Skeletal muscle tissue (tissue), 4 donors: ENCODE measurements around the gene ITSN1. TPM values are rescaled to one million over a fixed set of nuclear protein-coding genes. Genes with fewer than 3 reads are reported as not detected.

ENCODE experiments used
- H3K27ac ChIP-seq: one replicate; pipeline ENCODE4 v1.7.0; 2013; ENCODE audit warnings: mild to moderate bottlenecking, low read depth, low read length, inconsistent platforms
- H3K27me3 ChIP-seq, 3 donors: one replicate each; pipeline ENCODE4 v1.7.0; 2013; ENCODE audit warnings: low read length in 3 of 3; ENCODE audit not compliant: control insufficient read depth in 3 of 3, insufficient read depth in 3 of 3
- H3K36me3 ChIP-seq, 3 donors: one replicate each; pipeline ENCODE4 v1.7.0; 2013; ENCODE audit warnings: low read length in 3 of 3; ENCODE audit not compliant: control insufficient read depth in 3 of 3, insufficient read depth in 3 of 3
- H3K4me1 ChIP-seq, 3 donors: one replicate each; pipeline ENCODE4 v1.7.0; 2013; ENCODE audit warnings: low read length in 3 of 3, mild to moderate bottlenecking in 3 of 3; ENCODE audit not compliant: control insufficient read depth in 3 of 3, insufficient read depth in 3 of 3
- H3K4me3 ChIP-seq, 3 donors: one replicate each; pipeline ENCODE4 v1.7.0; 2013; ENCODE audit warnings: low read length in 3 of 3
- H3K9ac ChIP-seq, 3 donors: one replicate each; pipeline ENCODE4 v1.7.0; 2013; ENCODE audit warnings: low read length in 3 of 3, mild to moderate bottlenecking in 3 of 3, moderate library complexity in 2 of 3, low read depth in 1 of 3
- H3K9me3 ChIP-seq, 3 donors: one replicate each; pipeline ENCODE4 v1.7.0; 2013; ENCODE audit warnings: low read length in 3 of 3; ENCODE audit not compliant: control insufficient read depth in 3 of 3
- total RNA-seq: library from RNA; depleted of rRNA; stranded (reverse); fragments of >200 nt; gene quantifications from one replicate; pipeline ENCODE4 v1.2.3, GENCODE V29; 2014
- donor health status: Osteomylitis.

Gene ITSN1
- total RNA-seq, 1 donor from 2014 or later = 21.4 TPM

GRCh38 chr21:33650929-33651509 is 8.7 kb downstream of the ITSN1 start:
- no peak overlapping the region for H3K9ac ChIP-seq
- H3K4me1 ChIP-seq = peaks cover 8 to 25% (median 12%) of the 10 kb centered on the region in 3 donors
- H3K4me3 ChIP-seq = no peak overlapping the region
- no peak overlapping the region for H3K27ac ChIP-seq
- no peaks in the 10 kb centered on the region for H3K9me3 ChIP-seq
- H3K36me3 ChIP-seq = no peaks in the 10 kb centered on the region
- no peaks in the 10 kb centered on the region for H3K27me3 ChIP-seq

DNA sequence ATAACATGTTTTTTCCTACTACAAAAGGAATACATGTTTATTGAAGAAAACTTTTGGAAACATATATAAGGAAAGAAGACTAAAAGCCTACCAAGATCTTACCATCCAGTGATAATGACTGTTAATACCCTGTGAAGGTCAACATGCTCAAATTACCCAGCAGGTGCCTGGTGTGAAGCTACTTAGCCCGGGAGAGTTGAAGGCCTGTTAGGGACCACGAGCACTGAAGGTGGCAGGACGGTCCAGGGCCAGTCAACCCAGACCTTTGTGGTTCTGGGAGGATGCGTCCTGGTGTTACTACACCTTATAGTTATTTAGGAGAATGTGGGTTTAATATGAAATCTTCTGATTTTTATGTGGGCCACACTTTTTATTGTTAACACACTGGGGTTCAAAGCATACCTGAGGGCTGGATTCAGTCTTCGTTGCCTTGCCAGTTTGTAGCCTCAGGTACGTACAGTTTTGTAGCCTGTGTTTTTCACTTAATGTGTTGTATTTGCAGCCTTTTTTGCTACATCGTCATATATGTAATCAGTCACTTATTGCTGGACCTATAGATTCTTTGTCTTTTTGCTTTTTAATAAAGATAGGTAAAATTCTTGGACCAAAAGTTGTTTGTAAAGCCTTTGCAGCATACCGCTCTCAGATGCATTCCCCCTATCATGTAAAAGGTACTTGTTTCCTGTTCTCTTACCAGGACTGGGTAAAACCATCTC is 9.8 kb downstream of the ITSN1 start:
- H3K4me1 ChIP-seq = peaks cover 8 to 28% (median 12%) of the 10 kb centered on the region in 3 donors
- no peak overlapping the region for H3K27ac ChIP-seq
- no peak overlapping the region for H3K4me3 ChIP-seq
- H3K9me3 ChIP-seq = no peaks in the 10 kb centered on the region
- H3K27me3 ChIP-seq = no peaks in the 10 kb centered on the region
- H3K9ac ChIP-seq = no peak overlapping the region
- no peaks in the 10 kb centered on the region for H3K36me3 ChIP-seq

GRCh38 chr21:33654412-33654811 is 12.1 kb downstream of the ITSN1 start:
- H3K4me1 ChIP-seq = peaks cover 9 to 38% (median 12%) of the 10 kb centered on the region in 3 donors
- H3K9ac ChIP-seq = no peak overlapping the region
- H3K27ac ChIP-seq = no peak overlapping the region

GRCh38 chr21:33655588-33656221 is 13.4 kb downstream of the ITSN1 start:
- no peak overlapping the region for H3K9ac ChIP-seq
- no peaks in the 10 kb centered on the region for H3K36me3 ChIP-seq
- H3K27me3 ChIP-seq = no peaks in the 10 kb centered on the region
- H3K4me1 ChIP-seq = peaks cover 8 to 43% (median 12%) of the 10 kb centered on the region in 3 donors
- no peak overlapping the region for H3K27ac ChIP-seq
- H3K9me3 ChIP-seq = no peaks in the 10 kb centered on the region
- no peak overlapping the region for H3K4me3 ChIP-seq

More at GRCh38 chr21:33654412-33654811, 12.1 kb downstream of the ITSN1 start:
- H3K36me3 ChIP-seq = no peaks in the 10 kb centered on the region
- no peaks in the 10 kb centered on the region for H3K9me3 ChIP-seq
- H3K4me3 ChIP-seq = no peak overlapping the region
- H3K27me3 ChIP-seq = no peaks in the 10 kb centered on the region

DNA sequence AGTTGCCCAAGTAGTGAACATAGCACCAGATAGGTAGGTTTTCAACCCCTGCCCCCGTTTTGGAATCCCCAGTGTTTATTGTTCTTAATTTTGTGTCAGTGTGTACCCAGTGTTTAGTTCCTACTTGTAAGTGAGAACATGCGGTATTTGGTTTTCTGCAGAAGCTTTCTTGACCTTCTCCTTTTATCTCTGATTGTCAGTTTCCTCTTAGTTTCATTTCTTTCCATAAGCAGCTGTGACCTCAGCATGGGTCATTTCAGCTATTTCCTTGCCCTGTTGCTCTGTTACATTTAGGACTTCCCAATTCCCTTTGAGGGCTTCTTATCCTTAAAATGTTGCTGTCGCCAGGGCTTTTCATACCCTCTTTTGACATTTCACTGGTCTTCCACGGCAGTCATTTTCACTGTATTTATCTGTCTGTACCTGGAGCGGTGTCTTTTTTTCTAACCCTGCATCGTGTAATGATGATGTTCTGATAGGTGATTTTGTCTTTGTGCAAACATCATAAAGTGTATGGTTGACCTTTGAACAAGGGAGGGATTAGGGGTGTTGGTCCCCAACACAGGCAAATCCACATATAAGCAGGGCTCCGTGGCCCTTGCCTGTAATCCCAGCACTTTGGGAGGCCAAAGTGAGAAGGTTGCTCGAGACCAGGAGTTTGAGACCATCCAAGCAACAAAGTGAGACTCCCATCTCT is 15.0 kb downstream of the ITSN1 start:
- H3K36me3 ChIP-seq = no peaks in the 10 kb centered on the region
- H3K27ac ChIP-seq = peak overlapping the region; percentile 21
- H3K4me3 ChIP-seq = no peak overlapping the region
- no peaks in the 10 kb centered on the region for H3K27me3 ChIP-seq
- H3K9me3 ChIP-seq = no peaks in the 10 kb centered on the region
- no peak overlapping the region for H3K9ac ChIP-seq
- peaks cover 7 to 34% (median 7%) of the 10 kb centered on the region in 3 donors for H3K4me1 ChIP-seq

DNA sequence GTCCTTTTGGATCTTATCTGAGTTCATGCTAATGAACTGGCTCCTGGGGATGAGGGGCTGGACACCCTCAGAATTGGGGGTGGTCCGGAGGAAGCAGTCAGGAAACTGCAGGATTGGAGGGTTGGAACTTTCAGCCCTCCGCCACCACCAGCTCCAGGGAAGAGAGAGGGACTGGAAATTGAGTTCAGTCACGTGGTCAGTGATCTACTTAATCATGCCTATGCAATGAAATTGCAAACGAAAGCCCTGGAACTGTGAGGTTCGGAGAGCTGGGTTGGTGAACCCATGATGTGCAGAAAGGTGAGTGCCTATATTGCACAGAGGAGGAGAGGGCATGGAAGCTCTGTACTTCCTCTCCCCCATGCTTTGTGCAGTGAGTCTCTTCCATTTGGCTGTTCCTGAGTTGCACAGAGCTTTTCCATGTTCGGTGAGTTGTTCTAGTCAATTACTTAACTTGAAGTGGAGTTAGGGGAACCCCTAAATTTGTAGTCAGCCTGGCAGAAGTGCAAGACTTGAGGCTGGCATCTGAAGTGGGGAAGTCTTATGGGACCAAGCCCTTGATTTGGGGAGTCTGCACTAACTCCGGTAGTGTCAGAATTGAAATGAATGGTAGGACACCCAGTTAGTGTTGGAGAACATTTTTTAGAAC is 16.7 kb downstream of the ITSN1 start:
- Histone ChIP-seq H3K27me3 (no peaks in the 10 kb centered on the region), H3K4me3 (no peak overlapping the region), H3K9ac (no peak overlapping the region), H3K9me3 (no peaks in the 10 kb centered on the region), H3K36me3 (no peaks in the 10 kb centered on the region), H3K27ac (no peak overlapping the region), H3K4me1 (peaks cover 6 to 28% (median 6%) of the 10 kb centered on the region in 3 donors)

- H3K9me3 ChIP-seq = no peaks in the 10 kb centered on the region
- H3K27me3 ChIP-seq = no peaks in the 10 kb centered on the region
- H3K36me3 ChIP-seq = no peaks in the 10 kb centered on the region
- H3K4me3 ChIP-seq = no peak overlapping the region
- H3K9ac ChIP-seq = no peak overlapping the region
- H3K27ac ChIP-seq = no peak overlapping the region
- peaks cover 5 to 32% (median 6%) of the 10 kb centered on the region in 3 donors for H3K4me1 ChIP-seq
These were observed 17.3 kb downstream of the ITSN1 start for GRCh38 chr21:33659568-33659949.

- no peaks in the 10 kb centered on the region for H3K36me3 ChIP-seq
- H3K4me3 ChIP-seq = no peak overlapping the region
- H3K4me1 ChIP-seq = peaks cover 3 to 27% (median 4%) of the 10 kb centered on the region in 3 donors
- H3K27ac ChIP-seq = no peak overlapping the region
- H3K9ac ChIP-seq = no peak overlapping the region
- H3K9me3 ChIP-seq = no peaks in the 10 kb centered on the region
- no peaks in the 10 kb centered on the region for H3K27me3 ChIP-seq
These were observed 18.1 kb downstream of the ITSN1 start for GRCh38 chr21:33660406-33660805.

- H3K27ac ChIP-seq = no peak overlapping the region
- peaks cover 2 to 28% (median 3%) of the 10 kb centered on the region in 3 donors for H3K4me1 ChIP-seq
- no peak overlapping the region for H3K4me3 ChIP-seq
- no peaks in the 10 kb centered on the region for H3K9me3 ChIP-seq
- H3K27me3 ChIP-seq = no peaks in the 10 kb centered on the region
- no peak overlapping the region for H3K9ac ChIP-seq
- H3K36me3 ChIP-seq = no peaks in the 10 kb centered on the region
These were observed 18.8 kb downstream of the ITSN1 start for GRCh38 chr21:33661146-33661545.
